ENCODE results near the gene ACTL8.

The ACTL8 gene

GRCh38 chr1:17755120-17755519, at the start of gene ACTL8:
Gene ACTL8, plus strand, starts transcription at chr1:17755333. Its CDS starts 67,676 bp downstream, at chr1:17823009.
- DNase-seq (ENCODE audit: extremely low spot score, insufficient read length, low read depth): no peak

GRCh38 chr1:17706445-17706844, 48.7 kb upstream of the ACTL8 start:
- DNase-seq (ENCODE audit: extremely low spot score, insufficient read length, low read depth) (no peak), FAIRE-seq (no peak)

More at GRCh38 chr1:17755120-17755519, at the start of gene ACTL8:
- FAIRE-seq: no peak

GRCh38 chr1:17709981-17710380, 45.2 kb upstream of the ACTL8 start:
- FAIRE-seq: no peak
- no peak for DNase-seq (ENCODE audit: extremely low spot score, insufficient read length, low read depth)

GRCh38 chr1:17710889-17711576, 44.1 kb upstream of the ACTL8 start:
- FAIRE-seq (no peak), DNase-seq (ENCODE audit: extremely low spot score, insufficient read length, low read depth) (no peak)

GRCh38 chr1:17711577-17711910, 43.6 kb upstream of the ACTL8 start:
- FAIRE-seq (no peak), DNase-seq (ENCODE audit: extremely low spot score, insufficient read length, low read depth) (no peak)

GRCh38 chr1:17711941-17712340, 43.2 kb upstream of the ACTL8 start:
- no peak for DNase-seq (ENCODE audit: extremely low spot score, insufficient read length, low read depth)

GRCh38 chr1:17713993-17714392, 41.1 kb upstream of the ACTL8 start:
- no peak for FAIRE-seq

More at GRCh38 chr1:17711941-17712340, 43.2 kb upstream of the ACTL8 start:
- FAIRE-seq: no peak

GRCh38 chr1:17717594-17718535, 37.3 kb upstream of the ACTL8 start:
- no peak for FAIRE-seq

More at GRCh38 chr1:17713993-17714392, 41.1 kb upstream of the ACTL8 start:
- DNase-seq (ENCODE audit: extremely low spot score, insufficient read length, low read depth): no peak

GRCh38 chr1:17719874-17720273, 35.3 kb upstream of the ACTL8 start:
- DNase-seq (ENCODE audit: extremely low spot score, insufficient read length, low read depth) (no peak), FAIRE-seq (no peak)

More at GRCh38 chr1:17717594-17718535, 37.3 kb upstream of the ACTL8 start:
- no peak for DNase-seq (ENCODE audit: extremely low spot score, insufficient read length, low read depth)

GRCh38 chr1:17721444-17721843, 33.7 kb upstream of the ACTL8 start:
- no peak for DNase-seq (ENCODE audit: extremely low spot score, insufficient read length, low read depth)

GRCh38 chr1:17723684-17724083, 31.4 kb upstream of the ACTL8 start:
- FAIRE-seq: no peak
- DNase-seq (ENCODE audit: extremely low spot score, insufficient read length, low read depth): no peak

More at GRCh38 chr1:17721444-17721843, 33.7 kb upstream of the ACTL8 start:
- no peak for FAIRE-seq

GRCh38 chr1:17724150-17724549, 31.0 kb upstream of the ACTL8 start:
- FAIRE-seq (no peak), DNase-seq (ENCODE audit: extremely low spot score, insufficient read length, low read depth) (no peak)

- no peak for FAIRE-seq
- no peak for DNase-seq (ENCODE audit: extremely low spot score, insufficient read length, low read depth)
These were observed 29.9 kb upstream of the ACTL8 start for GRCh38 chr1:17725084-17725719.

- DNase-seq (ENCODE audit: extremely low spot score, insufficient read length, low read depth) (no peak), FAIRE-seq (no peak)
These were observed 29.1 kb upstream of the ACTL8 start for GRCh38 chr1:17725811-17726582.

- DNase-seq (ENCODE audit: extremely low spot score, insufficient read length, low read depth) (no peak), FAIRE-seq (no peak)
These were observed 26.9 kb upstream of the ACTL8 start for GRCh38 chr1:17728123-17728712.

- no peak for DNase-seq (ENCODE audit: extremely low spot score, insufficient read length, low read depth)
- FAIRE-seq: no peak
These were observed 25.9 kb upstream of the ACTL8 start for GRCh38 chr1:17729248-17729647.

GRCh38 chr1:17729909-17730308, 25.2 kb upstream of the ACTL8 start:
- DNase-seq (ENCODE audit: extremely low spot score, insufficient read length, low read depth) (no peak), FAIRE-seq (no peak)

- DNase-seq (ENCODE audit: extremely low spot score, insufficient read length, low read depth) (no peak), FAIRE-seq (no peak)
These were observed 23.7 kb upstream of the ACTL8 start for GRCh38 chr1:17731460-17731859.

GRCh38 chr1:17732475-17732874, 22.7 kb upstream of the ACTL8 start:
- no peak for FAIRE-seq
- DNase-seq (ENCODE audit: extremely low spot score, insufficient read length, low read depth): no peak

Measured in GM18507 (cell line).